T47D (cell line): ENCODE measurements around the gene SLC38A5.
"Not testable (repeated sequence)": the region's sequence is repeated elsewhere in the genome, so short reads cannot be mapped to it uniquely, and the experiment has no call there.

Experiments
- DNase-seq, 2 experiments: peaks; one replicate each; pipeline versions ENCODE4 v3.0.0 to v3.0.0-alpha.2; 2011 to 2012; ENCODE audit warnings: low read depth in 1 of 2, low spot score in 1 of 2
- JUND ChIP-seq: IDR thresholded peaks from 2 replicates; pipeline ENCODE4 v1.6.1; 2012; ENCODE audit warnings: low read depth
- in situ Hi-C: cut with HindIII; loops from 2 replicates; pipeline ENCODE4 v1.10.0; 2016; ENCODE audit warnings: low sequenced_read_pairs, low pct_unique_long_range_greater_than_20kb

SLC38A5 gene

GRCh38 chrX:48459483-48459882 lies 10.6 kb downstream of the SLC38A5 start:
- no peak for TF ChIP-seq JUND
- no peak for DNase-seq
- in situ Hi-C loops, result no loop called here

GRCh38 chrX:48458711-48459110 lies 11.3 kb downstream of the SLC38A5 start:
- DNase-seq, result peak in 1 of 2 experiments; percentile 43
- no peak for TF ChIP-seq JUND
- in situ Hi-C loops, result no loop called here

GRCh38 chrX:48456628-48457331 lies 13.3 kb downstream of the SLC38A5 start:
- no peak for TF ChIP-seq JUND
- in situ Hi-C loops, result no loop called here
- no peak for DNase-seq

- TF ChIP-seq JUND, result no peak
- in situ Hi-C loops, result no loop called here
- DNase-seq, result no peak
These were observed 18.4 kb downstream of the SLC38A5 start for GRCh38 chrX:48451708-48452107.

- no peak for TF ChIP-seq JUND
- DNase-seq, result no peak
- in situ Hi-C loops, result no loop called here
These were observed 20.0 kb downstream of the SLC38A5 start for GRCh38 chrX:48450076-48450475.

- DNase-seq, in situ Hi-C loops: not testable (repeated sequence)
These were observed 22.9 kb downstream of the SLC38A5 start for GRCh38 chrX:48447201-48447600.

GRCh38 chrX:48433713-48434112 lies 36.3 kb downstream of the SLC38A5 start:
- in situ Hi-C loops, DNase-seq: not testable (repeated sequence)

- DNase-seq, result not testable (repeated sequence)
These were observed 39.9 kb downstream of the SLC38A5 start for GRCh38 chrX:48430166-48430565.

GRCh38 chrX:48429606-48430005 lies 40.5 kb downstream of the SLC38A5 start:
- DNase-seq, in situ Hi-C loops: not testable (repeated sequence)

More at GRCh38 chrX:48430166-48430565, 39.9 kb downstream of the SLC38A5 start:
- in situ Hi-C loops, result not testable (repeated sequence)

GRCh38 chrX:48427027-48427716 lies 42.9 kb downstream of the SLC38A5 start:
- DNase-seq, in situ Hi-C loops: not testable (repeated sequence)

- in situ Hi-C loops, DNase-seq: not testable (repeated sequence)
These were observed 58.2 kb downstream of the SLC38A5 start, which contains the start of gene SSX4B for GRCh38 chrX:48411860-48412259. TSS of gene SSX4B (minus strand) at chrX:48411960. CDS start at chrX:48411372, 588 bp downstream.
